Parietal lobe (tissue), 2 donors: ENCODE data around the gene CSHL1. TPM values are rescaled to one million over a fixed set of nuclear protein-coding genes. Genes with fewer than 3 reads are reported as not detected.

Source experiments
- small RNA-seq: library from RNA; depleted of rRNA; stranded (forward); fragments of <200 nt; gene quantifications from one replicate; pipeline ENCODE3, GENCODE V24; 2014; ENCODE audit warnings: low replicate concordance
- total RNA-seq: library from RNA; depleted of rRNA; stranded (reverse); fragments of >200 nt; gene quantifications from one replicate; pipeline ENCODE4 v1.2.3, GENCODE V29; 2014

CSHL1 gene
- total RNA-seq: not detected

DNA sequence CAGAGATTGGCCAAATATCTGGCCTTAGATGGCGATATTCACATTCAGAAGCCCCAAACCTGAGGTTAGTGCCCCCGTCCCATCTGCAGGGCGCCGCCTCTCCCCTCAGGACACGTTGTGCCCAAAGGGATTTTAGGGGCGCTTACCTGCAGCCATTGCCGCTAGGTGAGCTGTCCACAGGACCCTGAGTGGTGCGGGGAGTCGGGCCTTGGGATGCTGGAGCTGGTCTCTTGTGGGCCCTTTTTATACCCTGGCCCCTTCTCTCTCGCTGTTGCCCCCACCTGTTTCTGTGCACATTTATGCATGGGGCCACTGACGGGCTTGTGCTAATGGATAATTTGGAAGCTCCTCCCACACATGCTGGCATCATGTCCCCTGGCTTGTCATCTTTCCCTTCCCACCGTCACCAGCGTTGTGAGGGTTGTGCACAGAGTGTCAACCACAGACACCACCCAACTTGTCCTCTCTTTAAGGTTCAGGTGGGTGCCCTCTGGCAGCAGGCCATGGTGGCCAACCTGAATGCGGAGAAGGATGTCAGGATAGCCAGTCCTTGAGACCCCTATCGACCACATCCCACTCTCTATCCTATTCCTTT is at the start of gene CSHL1:
Gene CSHL1, minus strand, starts transcription at position 218 of the 595 bp plus-strand sequence. Its CDS starts 62 bp downstream, at position 156.

DNA sequence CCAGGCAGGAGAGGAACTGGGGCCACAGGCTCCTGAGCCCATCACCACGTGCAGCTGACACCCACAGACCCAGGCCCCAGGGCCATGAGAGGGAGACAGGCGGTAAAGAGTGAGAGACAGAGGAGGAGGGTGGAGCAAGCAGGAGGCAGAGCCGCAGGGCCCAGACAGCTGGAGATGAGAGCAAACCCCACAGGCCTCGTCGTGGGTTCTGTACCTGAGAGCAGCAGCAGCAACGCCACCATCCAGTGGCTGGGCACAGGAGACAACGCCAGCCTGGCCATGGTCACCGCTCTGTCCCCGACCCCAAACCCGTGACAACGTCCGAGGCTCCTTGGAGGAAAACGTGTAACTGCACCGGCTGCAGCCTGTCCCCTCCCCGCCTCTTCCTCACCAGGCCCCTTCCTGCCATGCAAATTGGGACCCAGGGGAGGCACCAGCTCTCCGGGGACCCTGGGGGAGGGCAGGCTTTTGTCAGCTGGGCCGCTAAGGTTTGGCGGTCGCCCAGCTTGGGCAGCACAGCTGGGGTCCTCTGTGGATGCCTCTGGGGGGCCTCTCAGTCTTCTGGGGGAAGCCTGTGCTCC is 21.0 kb upstream of the CSHL1 start, which contains the start of gene CD79B:
Gene CD79B, minus strand, starts transcription at position 351 of the 581 bp plus-strand sequence. Its CDS starts 70 bp downstream, at position 281.

GRCh38 chr17:63918789-63919305 is 7.8 kb upstream of the CSHL1 start, which contains the start of gene GH1:
Gene GH1, minus strand, starts transcription at chr17:63918839. Its CDS starts 63 bp downstream, at chr17:63918776.

DNA sequence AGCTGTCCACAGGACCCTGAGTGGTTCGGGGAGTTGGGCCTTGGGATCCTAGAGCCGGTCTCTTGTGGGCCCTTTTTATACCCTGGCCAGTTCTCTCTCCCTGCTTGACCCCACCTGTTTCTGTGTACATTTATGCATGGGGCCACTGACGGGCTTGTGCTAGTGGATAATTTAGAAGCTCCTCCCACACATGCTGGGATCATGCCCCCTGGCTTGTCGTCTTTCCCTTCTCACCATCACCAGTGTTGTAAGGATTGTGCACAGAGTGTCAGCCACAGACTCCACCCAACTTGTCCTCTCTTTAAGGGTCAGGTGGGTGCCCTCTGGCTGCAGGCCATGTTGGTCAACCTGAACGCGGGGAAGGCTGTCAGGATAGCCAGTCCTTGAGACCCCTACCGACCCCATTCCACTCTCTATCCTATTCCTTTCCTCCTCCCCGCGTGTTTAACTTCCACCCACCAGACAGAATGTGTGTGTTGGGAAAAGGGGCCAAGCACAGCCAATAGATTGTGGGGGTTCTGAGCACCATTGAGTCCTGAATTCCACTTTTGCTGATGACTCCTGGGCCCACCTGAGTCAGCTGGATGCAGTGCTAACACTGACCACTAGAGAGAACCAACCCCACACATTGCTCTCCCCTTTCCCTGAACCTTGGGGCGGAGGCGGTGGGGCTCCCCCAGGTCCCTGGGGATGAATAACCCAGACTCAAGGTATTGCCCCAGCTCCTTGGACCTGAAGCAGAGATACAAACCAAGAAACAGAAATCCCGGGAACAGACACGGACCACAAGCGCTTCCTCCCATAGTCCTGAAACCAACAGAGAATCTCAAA is 14.3 kb downstream of the CSHL1 start, which contains the start of gene CSH1:
Gene CSH1, minus strand, starts transcription at position 51 of the 831 bp plus-strand sequence. CDS start 63 bp downstream, outside the sequence.

DNA sequence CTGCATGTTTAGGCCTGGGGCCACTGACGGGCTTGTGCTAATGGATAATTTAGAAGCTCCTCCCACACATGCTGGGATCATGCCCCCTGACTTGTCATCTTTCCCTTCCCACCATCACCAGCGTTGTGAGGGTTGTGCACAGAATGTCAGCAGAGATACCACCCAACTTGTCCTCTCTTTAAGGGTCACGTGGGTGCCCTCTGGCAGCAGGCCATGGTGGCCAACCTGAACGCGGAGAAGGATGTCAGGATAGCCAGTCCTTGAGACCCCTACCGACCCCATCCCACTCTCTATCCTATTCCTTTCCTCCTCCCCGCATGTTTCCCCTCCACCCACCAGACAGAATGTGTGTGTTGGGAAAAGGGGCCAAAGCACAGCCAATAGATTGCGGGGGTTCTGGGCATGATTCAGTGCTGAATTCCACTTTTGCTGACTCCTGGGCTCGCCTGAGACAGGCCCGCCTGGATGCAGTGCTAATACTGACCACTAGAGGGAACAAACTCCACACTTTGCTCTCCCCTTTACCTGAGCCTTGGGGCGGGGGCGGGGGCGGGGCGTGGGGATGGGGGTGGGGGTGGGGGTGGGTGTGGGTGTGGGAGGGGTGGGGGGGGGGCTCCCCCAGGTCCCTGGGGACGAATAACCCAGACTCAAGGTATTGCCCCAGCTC is 29.0 kb downstream of the CSHL1 start, which contains the start of gene GH2:
Gene GH2, minus strand, starts transcription at position 10 of the 667 bp plus-strand sequence. CDS start 143 bp downstream, outside the sequence.

GRCh38 chr17:63873577-63873976 is 37.5 kb downstream of the CSHL1 start, which contains the start of gene CSH2:
Gene CSH2, minus strand, starts transcription at chr17:63873677. Its CDS starts 63 bp downstream, at chr17:63873614.

Small RNA genes within 50 kb of the gene (small RNA-seq; reads per million reads assigned to genes)
- not detected for gene AC040958.1
- gene AC127029.1: not detected
- gene GH1: not detected

Other genes with a start within 250 kb of the CSHL1 start
- gene LIMD2, start 211.1 kb downstream of the CSHL1 start, total RNA-seq: 31.6 TPM
- gene STRADA, start 169.5 kb downstream of the CSHL1 start, total RNA-seq: 64.8 TPM
- gene CCDC47, start 137.7 kb downstream of the CSHL1 start, total RNA-seq: 47.0 TPM
- 155 TPM for gene DDX42, start 137.1 kb downstream of the CSHL1 start, total RNA-seq
- 35.4 TPM for gene PSMC5, start 83.8 kb downstream of the CSHL1 start, total RNA-seq
- 46.0 TPM for gene FTSJ3, start 83.6 kb downstream of the CSHL1 start, total RNA-seq
- 16.6 TPM for gene SMARCD2, start 68.6 kb downstream of the CSHL1 start, total RNA-seq
- gene CSH2, start 37.6 kb downstream of the CSHL1 start, total RNA-seq: not detected
- gene GH2, start 29.3 kb downstream of the CSHL1 start, total RNA-seq: not detected
- gene CSH1, start 14.7 kb downstream of the CSHL1 start, total RNA-seq: not detected
- gene GH1, start 7.6 kb upstream of the CSHL1 start, total RNA-seq: not detected
- gene CD79B, start 21.1 kb upstream of the CSHL1 start, total RNA-seq: 0.63 TPM
- not detected for gene SCN4A, start 61.7 kb upstream of the CSHL1 start, total RNA-seq
- 1.9 TPM for gene PRR29, start 87.1 kb upstream of the CSHL1 start, total RNA-seq
- gene ICAM2, start 109.4 kb upstream of the CSHL1 start, total RNA-seq: 6.6 TPM
- 10.0 TPM for gene ERN1, start 218.9 kb upstream of the CSHL1 start, total RNA-seq